H7 (cell line): ENCODE results near the gene SHC2. TPM values are rescaled to one million over a fixed set of nuclear protein-coding genes. Genes with fewer than 3 reads are reported as not detected.
"Not testable (repeated sequence)": the region's sequence is repeated elsewhere in the genome, so short reads cannot be mapped to it uniquely, and the experiment has no call there.

Source experiments
- DNase-seq: peaks from one replicate; pipeline ENCODE4 v3.0.0; 2012
- H3K27me3 ChIP-seq: 2 replicates; pipeline ENCODE4 v1.6.0; 2011; ENCODE audit warnings: mild to moderate bottlenecking, low read length; ENCODE audit not compliant: control insufficient read depth, insufficient read depth
- H3K36me3 ChIP-seq: replicated peaks from 2 replicates; pipeline ENCODE4 v1.5.1; 2011; ENCODE audit warnings: low read length; ENCODE audit not compliant: control insufficient read depth, insufficient read depth
- H3K4me3 ChIP-seq: 2 replicates; pipeline ENCODE4 v1.5.1; 2011; ENCODE audit warnings: low read depth, mild to moderate bottlenecking, control low read depth, low read length, moderate library complexity; ENCODE audit not compliant: insufficient read depth
- total RNA-seq: library from RNA; depleted of rRNA; stranded (reverse); fragments of >200 nt; shearing (Covaris generic); gene quantifications from 2 replicates; pipeline ENCODE4 v1.2.3, GENCODE V29; 2014

SHC2 gene
- total RNA-seq, 1 experiment from 2014 or later, result 5.3 TPM

DNA sequence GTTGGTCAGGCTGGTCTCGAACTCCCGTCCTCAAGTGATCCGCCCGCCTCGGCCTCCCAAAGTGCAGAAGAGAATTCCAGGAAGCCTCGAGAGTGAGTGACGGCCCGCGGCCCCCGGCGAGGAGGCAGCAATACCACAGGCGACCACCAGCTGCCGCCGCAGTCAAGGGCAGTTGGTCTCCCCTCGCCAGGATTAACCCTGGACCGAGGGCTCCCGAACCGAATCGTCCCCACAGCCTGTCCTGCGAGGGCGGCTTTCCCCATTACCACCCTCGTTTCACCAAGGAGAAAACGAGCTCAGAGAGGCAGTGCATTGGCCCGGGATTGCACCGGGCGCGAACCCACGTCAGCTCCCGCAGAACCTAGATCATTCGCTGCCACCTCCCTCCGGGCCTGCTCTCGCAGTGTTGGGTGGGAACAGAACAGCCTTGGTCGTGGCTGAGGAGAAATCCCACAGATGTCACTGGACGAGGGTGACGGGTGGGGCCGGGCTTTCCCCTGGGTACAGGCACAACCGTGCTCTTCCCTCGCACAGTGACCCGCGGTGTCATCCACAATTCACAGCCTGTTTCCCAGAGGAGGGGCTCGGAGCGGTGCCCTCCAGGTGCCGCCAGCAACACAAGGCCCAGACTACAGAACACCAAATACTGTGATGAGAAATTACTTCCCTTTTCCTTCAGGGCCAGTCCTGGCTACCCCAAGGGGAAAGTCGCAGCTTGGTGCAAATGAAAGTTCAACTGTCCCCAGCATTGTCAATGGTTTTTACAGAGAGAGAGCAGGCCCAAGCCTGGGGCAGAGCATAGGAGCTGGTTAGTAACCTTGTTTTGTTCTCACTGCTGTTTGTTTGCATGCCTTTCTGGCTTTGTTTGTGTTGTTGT lies 76.7 kb downstream of the SHC2 start:
- Histone ChIP-seq H3K36me3 (no peaks in the 10 kb centered on the region), H3K4me3 (no peak overlapping the region), H3K27me3 (no peaks in the 10 kb centered on the region)
- DNase-seq, result peak; percentile 94

DNA sequence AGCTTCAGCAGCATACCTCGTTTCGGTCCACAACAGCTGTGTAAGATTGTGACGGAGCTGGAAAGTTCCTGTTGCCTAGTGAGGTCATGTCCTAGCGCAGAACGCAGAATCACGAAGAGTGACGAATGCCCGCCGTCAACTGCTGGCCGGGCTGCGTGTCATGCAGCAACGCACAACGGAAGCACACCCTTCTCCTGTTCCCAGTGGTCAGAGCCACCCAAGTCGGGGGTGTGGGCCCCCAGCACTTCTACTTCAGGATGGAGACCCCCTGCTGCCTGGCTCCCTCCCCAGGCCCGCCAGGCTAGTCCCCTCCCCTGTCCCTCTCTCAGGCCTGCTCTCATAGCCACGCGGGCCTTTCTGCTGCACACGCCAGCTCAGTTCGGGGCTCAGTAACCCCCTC lies 77.8 kb downstream of the SHC2 start:
- H3K36me3 ChIP-seq, result no peaks in the 10 kb centered on the region
- DNase-seq, result no peak
- H3K27me3 ChIP-seq, result no peaks in the 10 kb centered on the region
- H3K4me3 ChIP-seq, result no peak overlapping the region

DNA sequence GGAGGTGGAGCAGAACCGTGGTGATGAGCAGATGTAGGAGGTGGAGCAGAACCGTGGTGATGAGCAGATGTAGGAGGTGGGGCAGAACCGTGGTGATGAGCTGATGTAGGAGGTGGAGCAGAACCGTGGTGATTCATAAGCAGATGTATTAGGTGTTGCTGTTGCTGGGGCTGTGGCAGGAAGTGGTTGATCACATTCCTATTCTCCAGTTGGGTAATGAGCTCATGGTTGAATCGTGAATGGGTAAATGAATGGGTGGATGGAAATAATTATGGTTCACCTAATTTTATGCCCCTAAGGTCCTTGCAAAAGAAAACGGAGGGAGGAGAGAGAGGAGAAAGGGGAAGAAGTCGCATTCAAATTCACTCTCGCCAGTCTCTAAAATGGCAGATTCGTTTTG lies 78.3 kb downstream of the SHC2 start:
- not testable (repeated sequence) for H3K36me3 ChIP-seq, H3K27me3 ChIP-seq, H3K4me3 ChIP-seq, DNase-seq

DNA sequence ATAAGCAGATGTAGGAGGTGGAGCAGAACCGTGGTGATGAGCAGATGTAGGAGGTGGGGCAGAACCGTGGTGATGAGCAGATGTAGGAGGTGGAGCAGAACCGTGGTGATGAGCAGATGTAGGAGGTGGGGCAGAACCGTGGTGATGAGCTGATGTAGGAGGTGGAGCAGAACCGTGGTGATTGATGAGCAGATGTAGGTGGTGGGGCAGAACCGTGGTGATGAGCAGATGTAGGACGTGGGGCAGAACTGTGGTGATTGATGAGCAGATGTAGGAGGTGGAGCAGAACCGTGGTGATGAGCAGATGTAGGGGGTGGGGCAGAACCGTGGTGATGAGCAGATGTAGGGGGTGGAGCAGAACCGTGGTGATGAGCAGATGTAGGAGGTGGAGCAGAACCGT lies 78.9 kb downstream of the SHC2 start:
- not testable (repeated sequence) for DNase-seq, H3K36me3 ChIP-seq, H3K4me3 ChIP-seq, H3K27me3 ChIP-seq

DNA sequence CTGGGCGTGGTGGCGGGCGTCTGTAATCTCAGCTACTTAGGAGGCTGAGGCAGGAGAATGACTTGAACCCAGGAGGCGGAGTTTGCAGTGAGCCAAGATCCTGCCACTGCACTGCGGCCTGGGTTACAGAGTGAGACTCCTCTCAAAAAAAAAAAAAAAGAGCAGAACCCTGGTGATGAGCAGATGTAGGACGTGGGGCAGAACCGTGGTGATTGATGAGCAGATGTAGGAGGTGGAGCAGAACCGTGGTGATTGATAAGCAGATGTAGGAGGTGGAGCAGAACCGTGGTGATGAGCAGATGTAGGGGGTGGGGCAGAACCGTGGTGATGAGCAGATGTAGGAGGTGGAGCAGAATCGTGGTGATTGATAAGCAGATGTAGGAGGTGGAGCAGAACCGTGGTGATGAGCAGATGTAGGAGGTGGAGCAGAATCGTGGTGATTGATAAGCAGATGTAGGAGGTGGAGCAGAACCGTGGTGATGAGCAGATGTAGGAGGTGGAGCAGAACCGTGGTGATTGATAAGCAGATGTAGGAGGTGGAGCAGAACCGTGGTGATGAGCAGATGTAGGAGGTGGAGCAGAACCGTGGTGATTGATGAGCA lies 80.1 kb downstream of the SHC2 start:
- H3K4me3 ChIP-seq, DNase-seq, H3K27me3 ChIP-seq, H3K36me3 ChIP-seq: not testable (repeated sequence)

DNA sequence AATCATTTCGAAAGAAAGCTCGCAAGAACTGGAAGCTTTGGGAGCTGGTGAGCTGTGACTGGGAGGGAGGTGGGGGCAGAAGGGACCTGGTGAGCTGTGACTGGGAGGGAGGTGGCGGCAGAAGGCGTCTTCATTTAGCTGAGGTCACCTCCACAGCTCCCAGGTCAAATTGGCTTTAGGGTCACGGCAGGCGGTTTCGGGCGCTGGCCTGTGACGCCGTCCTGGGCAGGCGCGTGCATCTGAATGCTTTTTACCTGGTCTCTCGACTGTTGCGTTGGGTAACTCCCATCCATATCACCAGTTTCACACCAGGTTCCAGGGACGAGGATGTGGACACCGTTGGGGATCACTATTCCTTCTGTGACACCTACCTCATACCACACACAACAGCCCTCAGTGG lies 81.0 kb downstream of the SHC2 start:
- Histone ChIP-seq H3K36me3 (no peaks in the 10 kb centered on the region), H3K27me3 (no peaks in the 10 kb centered on the region), H3K4me3 (no peak overlapping the region)
- DNase-seq, result no peak

DNA sequence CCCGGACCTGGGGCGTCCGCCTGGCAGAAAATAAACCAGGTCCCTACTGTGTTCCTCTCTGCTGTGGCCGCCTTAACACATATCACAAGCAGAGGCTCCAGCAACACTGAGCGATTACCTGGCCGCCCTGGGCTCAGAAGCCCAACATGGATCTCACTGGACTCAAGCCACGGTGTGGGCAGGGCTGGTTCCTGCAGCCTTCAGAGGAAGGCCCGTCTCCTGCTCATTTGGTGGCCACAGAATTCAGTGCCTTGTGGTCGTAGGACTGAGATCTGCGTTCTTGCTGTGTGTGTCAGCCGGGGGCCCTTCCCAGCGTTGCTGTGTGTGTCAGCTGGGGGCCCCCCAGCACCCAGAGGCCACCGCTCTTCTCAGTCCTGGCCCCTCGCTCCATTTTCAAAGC lies 82.1 kb downstream of the SHC2 start:
- H3K4me3 ChIP-seq, result no peak overlapping the region
- DNase-seq, result peak; percentile 56
- no peaks in the 10 kb centered on the region for H3K36me3 ChIP-seq
- H3K27me3 ChIP-seq, result 0 out of 2 replicates have a peak, but pooled peaks cover under 1% of the 10 kb centered on the region

DNA sequence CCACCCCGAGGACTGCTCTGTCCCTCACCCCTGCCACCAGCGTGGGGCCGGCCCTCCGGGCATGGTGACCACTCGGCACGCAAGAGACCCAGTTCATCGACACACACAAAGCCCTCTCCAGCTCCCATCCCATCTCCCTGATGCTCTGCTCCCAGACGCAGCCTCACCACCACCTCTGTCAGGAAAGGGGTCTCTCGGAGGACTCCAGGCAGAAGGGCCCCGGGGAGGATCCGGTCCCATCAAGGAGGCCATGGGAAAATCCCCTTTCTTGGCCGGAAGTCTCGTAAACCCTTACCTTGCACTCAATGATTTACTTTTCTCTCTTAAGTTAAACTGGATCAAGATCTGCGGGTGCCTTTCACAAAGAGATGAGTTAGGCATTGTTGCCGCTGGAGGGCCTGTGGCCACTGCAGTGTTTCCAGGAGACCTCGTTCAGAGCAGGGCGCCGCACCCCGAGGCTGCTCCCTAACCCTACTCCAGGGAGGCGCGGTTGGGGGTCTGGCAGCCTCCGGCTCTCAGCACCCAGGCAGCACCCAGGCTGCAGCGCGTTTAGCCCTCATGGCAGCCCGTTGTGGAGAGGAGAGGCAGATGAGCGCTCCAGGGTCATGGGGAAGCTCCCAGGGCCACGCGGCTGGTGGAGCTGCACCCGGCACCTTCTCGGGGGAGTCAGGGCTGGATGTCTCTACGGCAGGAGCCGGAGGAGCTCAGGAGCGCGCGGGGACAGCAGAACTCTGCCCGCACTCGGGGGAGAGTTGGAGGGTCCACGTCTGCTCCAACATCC lies 82.8 kb downstream of the SHC2 start:
- Histone ChIP-seq H3K27me3 (0 out of 2 replicates have a peak, but pooled peaks cover 1% of the 10 kb centered on the region), H3K4me3 (no peak overlapping the region), H3K36me3 (no peaks in the 10 kb centered on the region)
- DNase-seq, result peak; percentile 73

DNA sequence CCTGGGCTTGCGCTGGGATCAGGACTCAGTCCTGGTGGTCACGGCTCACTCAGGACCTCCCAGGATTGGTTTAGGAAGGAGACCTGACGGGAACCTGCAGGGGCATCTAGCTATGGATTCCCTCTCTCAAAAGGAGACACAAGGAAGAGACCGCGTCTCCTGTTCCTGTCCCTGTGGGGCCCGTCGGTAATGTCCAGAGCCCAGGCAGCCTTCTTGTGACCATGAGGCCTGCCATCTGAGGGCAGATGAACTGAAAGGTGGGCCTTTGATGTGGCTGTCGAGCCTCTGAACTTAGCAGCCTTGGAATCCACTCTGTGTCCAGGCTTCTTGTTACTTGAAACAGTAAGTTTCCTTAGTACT lies 84.7 kb downstream of the SHC2 start:
- Histone ChIP-seq H3K27me3 (0 out of 2 replicates have a peak, but pooled peaks cover 1% of the 10 kb centered on the region), H3K4me3 (no peak overlapping the region), H3K36me3 (no peaks in the 10 kb centered on the region)
- DNase-seq, result peak; percentile 63

DNA sequence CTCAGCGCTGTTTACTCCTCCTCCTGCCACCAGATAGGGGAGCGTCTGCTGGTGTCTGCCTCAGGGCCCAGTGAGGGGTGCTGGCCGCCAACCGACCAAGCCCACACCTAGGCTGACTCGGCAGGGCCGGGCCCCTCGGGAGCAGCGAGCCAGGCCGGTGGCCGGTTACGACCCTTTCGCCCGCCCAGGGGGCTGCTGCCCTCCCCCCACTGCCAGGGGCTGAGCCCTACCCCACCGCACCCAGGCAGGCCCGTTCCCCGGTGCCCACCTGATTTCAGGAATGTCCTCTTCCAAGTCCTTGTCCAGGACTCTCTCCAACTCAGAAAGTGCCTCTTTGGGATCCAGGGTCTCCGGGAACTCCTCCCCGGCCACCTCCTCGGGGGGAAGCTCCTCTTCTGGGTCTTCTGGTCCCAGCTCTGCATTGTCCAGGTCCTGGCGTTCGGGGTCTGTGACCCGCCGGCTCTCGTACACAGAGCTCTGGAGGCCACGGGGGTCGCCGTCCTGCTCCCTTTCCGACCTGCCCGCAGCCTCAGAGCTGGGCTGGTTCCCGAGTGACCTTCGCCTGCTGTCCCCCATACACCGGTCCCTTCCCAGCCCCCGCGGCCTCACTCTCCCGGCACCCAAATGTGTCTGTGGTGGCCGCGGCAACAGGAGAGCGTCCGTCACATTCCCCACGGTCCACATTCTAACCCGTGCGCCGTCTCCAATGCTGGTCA lies 85.3 kb downstream of the SHC2 start:
- Histone ChIP-seq H3K4me3 (no peak overlapping the region), H3K27me3 (0 out of 2 replicates have a peak, but pooled peaks cover 1% of the 10 kb centered on the region), H3K36me3 (no peaks in the 10 kb centered on the region)
- peak; percentile 79 for DNase-seq

DNA sequence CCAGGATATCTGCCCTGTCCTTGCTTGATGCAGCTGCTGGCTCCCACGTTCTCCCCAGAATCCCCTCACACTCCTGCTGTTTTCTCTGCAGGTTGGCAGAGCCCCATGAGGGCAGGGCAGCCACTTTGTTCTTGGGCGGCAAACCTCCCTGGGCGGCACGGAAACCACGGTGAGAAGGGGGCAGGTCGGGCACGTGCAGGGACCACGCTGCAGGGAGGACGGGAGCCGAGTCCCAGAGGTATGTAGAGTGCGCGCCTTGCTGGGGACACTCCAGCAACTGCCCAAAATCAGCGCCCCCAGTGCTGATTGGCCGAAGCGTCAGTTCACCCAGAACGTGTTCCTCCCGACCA lies 86.0 kb downstream of the SHC2 start:
- H3K4me3 ChIP-seq, result no peak overlapping the region
- H3K27me3 ChIP-seq, result 0 out of 2 replicates have a peak, but pooled peaks cover 1% of the 10 kb centered on the region
- no peaks in the 10 kb centered on the region for H3K36me3 ChIP-seq
- DNase-seq, result peak; percentile 76

DNA sequence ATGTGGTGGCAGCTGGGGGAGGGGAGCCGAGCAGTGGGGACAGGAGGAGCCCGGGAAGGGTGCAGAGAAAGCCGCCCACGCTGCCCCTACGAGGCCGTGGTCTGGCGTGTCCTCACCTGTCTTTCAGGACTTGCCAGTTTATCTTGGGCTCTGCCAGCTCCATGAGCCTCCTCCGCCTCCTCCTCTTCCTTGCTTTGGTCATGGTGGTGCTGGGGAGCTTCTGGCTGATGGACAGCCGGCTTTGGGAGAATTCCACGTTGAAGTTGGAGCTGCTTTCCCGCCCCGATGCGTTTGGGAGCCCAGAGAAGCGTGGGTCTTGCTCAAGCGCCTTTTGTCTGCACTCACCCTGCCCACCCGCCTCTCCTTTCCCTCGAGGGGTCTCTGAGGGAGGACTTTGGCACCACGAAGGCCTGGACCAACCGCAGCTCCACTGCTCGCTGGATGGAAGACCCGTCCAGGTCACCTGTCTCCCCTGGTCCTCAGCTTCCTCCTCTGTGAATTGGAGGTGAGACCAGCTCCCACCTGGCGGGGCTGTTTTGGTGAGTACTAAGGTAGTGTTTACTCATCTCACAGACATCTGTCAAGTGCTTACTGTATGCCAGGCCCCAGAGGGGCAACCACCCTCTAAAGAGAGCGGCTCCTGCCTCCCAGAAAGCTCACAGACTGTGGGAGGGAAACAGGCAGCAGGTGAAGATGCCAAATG lies 86.5 kb downstream of the SHC2 start:
- peak; percentile 56 for DNase-seq
- H3K27me3 ChIP-seq, result 0 out of 2 replicates have a peak, but pooled peaks cover 1% of the 10 kb centered on the region
- H3K36me3 ChIP-seq, result no peaks in the 10 kb centered on the region
- no peak overlapping the region for H3K4me3 ChIP-seq

DNA sequence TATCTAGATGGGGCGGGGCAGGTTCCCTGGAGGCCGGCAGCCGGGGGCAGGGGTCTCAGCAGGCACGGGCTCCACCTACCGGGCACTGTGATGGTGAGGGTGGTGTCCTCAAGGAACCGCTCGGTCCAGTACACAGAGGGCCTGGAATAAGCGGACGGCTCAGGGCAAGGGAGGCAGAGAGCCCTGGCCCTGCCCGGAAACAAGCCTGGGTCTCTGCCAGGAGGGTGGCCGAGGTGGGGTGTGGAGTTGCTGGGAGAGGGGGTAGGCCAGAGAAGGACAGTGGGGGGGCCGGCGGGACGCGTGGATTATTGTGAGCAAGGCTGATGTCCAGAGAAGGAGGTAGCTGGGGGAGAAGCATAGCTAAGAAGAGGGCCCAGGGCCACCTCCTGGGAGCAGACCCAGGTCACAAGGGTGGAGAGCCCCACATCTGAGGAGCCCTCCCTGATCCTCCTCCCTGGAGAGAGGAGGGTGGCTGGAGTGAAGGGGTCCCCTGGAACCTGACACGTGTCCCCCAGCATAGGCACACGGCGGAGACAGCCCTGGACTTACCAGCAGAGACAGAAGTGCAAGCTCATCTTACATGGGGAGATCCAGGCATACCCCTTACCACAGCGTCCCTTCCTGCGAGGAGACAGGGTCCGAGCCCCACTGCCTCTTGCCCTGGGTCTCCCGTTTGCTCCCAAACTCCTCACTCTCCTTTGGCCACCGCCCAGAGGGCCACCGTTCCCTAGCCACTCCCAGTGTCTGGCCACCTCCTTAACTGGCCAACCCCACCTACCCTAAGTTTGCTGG lies 87.2 kb downstream of the SHC2 start:
- no peak overlapping the region for H3K4me3 ChIP-seq
- peak; percentile 72 for DNase-seq
- H3K36me3 ChIP-seq, result no peaks in the 10 kb centered on the region
- 0 out of 2 replicates have a peak, but pooled peaks cover 1% of the 10 kb centered on the region for H3K27me3 ChIP-seq
